GM23338 (cell line): ENCODE data around the gene ROBO3. TPM values are rescaled to one million over a fixed set of nuclear protein-coding genes. Genes with fewer than 3 reads are reported as not detected.

Experiments used
- ATAC-seq: fragments of 200-7000 bp; cut with Tn5 transposase; 3 replicates; pipeline ENCODE4 v1.9.1; 2020
- DNase-seq: peaks from one replicate; pipeline ENCODE4 v3.0.0-alpha.2; 2015; ENCODE audit warnings: low spot score
- H2AFZ ChIP-seq: fragments of 200-600 bp; sonication (generic); 2 replicates; pipeline ENCODE4 v1.8.0; 2016; ENCODE audit warnings: antibody characterized with exemption, mild to moderate bottlenecking, moderate library complexity
- H3F3A ChIP-seq: fragments of 200-600 bp; sonication (generic); replicated peaks from 2 replicates; pipeline ENCODE4 v1.8.0; 2017; ENCODE audit warnings: antibody characterized with exemption, mixed run types, low read depth
- H3K27ac ChIP-seq: fragments of 200-600 bp; sonication (generic); 2 replicates; pipeline ENCODE4 v1.6.1; 2016; ENCODE audit warnings: low read depth
- H3K27me3 ChIP-seq: fragments of 200-600 bp; sonication (generic); 2 replicates; pipeline ENCODE4 v1.8.0; 2016; ENCODE audit warnings: mild to moderate bottlenecking, mixed run types, moderate library complexity; ENCODE audit not compliant: insufficient read depth
- H3K36me3 ChIP-seq: fragments of 200-600 bp; sonication (generic); 2 replicates; pipeline ENCODE4 v1.8.0; 2016; ENCODE audit warnings: mild to moderate bottlenecking; ENCODE audit not compliant: insufficient read depth
- H3K4me1 ChIP-seq: fragments of 200-600 bp; sonication (generic); 2 replicates; pipeline ENCODE4 v1.8.0; 2016; ENCODE audit warnings: mild to moderate bottlenecking, moderate library complexity; ENCODE audit not compliant: insufficient read depth
- H3K4me2 ChIP-seq: fragments of 200-600 bp; sonication (generic); 2 replicates; pipeline ENCODE4 v1.7.1; 2017; ENCODE audit warnings: mixed run types
- H3K4me3 ChIP-seq: fragments of 200-600 bp; sonication (generic); 2 replicates; pipeline ENCODE4 v1.6.1; 2016; ENCODE audit warnings: mixed run types
- H3K79me2 ChIP-seq: fragments of 200-600 bp; sonication (generic); replicated peaks from 2 replicates; pipeline ENCODE4 v1.8.0; 2017; ENCODE audit warnings: mild to moderate bottlenecking; ENCODE audit not compliant: insufficient read depth
- H3K9me2 ChIP-seq: fragments of 200-600 bp; sonication (generic); 2 replicates; pipeline ENCODE4 v1.8.0; 2017; ENCODE audit not compliant: insufficient read depth
- H4K20me1 ChIP-seq: fragments of 200-600 bp; sonication (generic); replicated peaks from 2 replicates; pipeline ENCODE4 v1.8.0; 2017; ENCODE audit warnings: mild to moderate bottlenecking; ENCODE audit not compliant: insufficient read depth
- H3K27ac Mint-ChIP-seq: 2 replicates; pipeline ENCODE4 v1.8.0; 2020; ENCODE audit warnings: inconsistent platforms, mild to moderate bottlenecking, moderate library complexity, mixed read lengths
- H3K27me3 Mint-ChIP-seq: 3 replicates; pipeline ENCODE4 v1.8.0; 2022; ENCODE audit warnings: low read depth, mild to moderate bottlenecking, moderate library complexity, mixed read lengths, inconsistent platforms; ENCODE audit not compliant: insufficient read depth, poor library complexity
- H3K36me3 Mint-ChIP-seq: 3 replicates; pipeline ENCODE4 v1.8.0; 2021; ENCODE audit warnings: low read depth, mild to moderate bottlenecking, inconsistent platforms, moderate library complexity, mixed read lengths
- H3K4me1 Mint-ChIP-seq: 3 replicates; pipeline ENCODE4 v1.8.0; 2020; ENCODE audit warnings: mild to moderate bottlenecking, inconsistent platforms, mixed read lengths
- H3K4me3 Mint-ChIP-seq: 3 replicates; pipeline ENCODE4 v1.8.0; 2021; ENCODE audit warnings: moderate library complexity, mild to moderate bottlenecking, inconsistent platforms, mixed read lengths
- H3K9me3 Mint-ChIP-seq: 3 replicates; pipeline ENCODE4 v1.8.0; 2020; ENCODE audit warnings: moderate library complexity, mild to moderate bottlenecking, inconsistent platforms, mixed read lengths
- CREB1 ChIP-seq: fragments of 250-450 bp; sonication (Bioruptor Pico); IDR thresholded peaks from 2 replicates; pipeline ENCODE4 v1.5.0; 2020; ENCODE audit warnings: low read depth, mild to moderate bottlenecking, moderate library complexity
- CTCF ChIP-seq, 2 experiments: fragments of 200-600 bp in 1 of 2; sonication (generic) in 1 of 2; conservative IDR thresholded peaks; 2 replicates each; pipeline versions ENCODE4 v1.5.1 to v1.6.1; 2016 to 2017; ENCODE audit warnings: antibody characterized with exemption in 2 of 2, low read depth in 2 of 2, mild to moderate bottlenecking in 2 of 2, moderate library complexity in 1 of 2
- ETS1 ChIP-seq: IDR thresholded peaks from 2 replicates; pipeline ENCODE4 v1.6.1; 2016; ENCODE audit warnings: antibody characterized with exemption
- EZH2 ChIP-seq: fragments of 200-600 bp; sonication (generic); IDR thresholded peaks from one replicate; pipeline ENCODE4 v1.8.0; 2017; ENCODE audit warnings: antibody characterized with exemption, mild to moderate bottlenecking, low read depth; ENCODE audit not compliant: unreplicated experiment
- EZH2phosphoT487 ChIP-seq: fragments of 200-600 bp; sonication (generic); IDR thresholded peaks from one replicate; pipeline ENCODE4 v1.8.1; 2018; ENCODE audit warnings: antibody characterized with exemption; ENCODE audit not compliant: unreplicated experiment
- JUNB ChIP-seq: IDR thresholded peaks from one replicate; pipeline ENCODE4 v1.6.1; 2016; ENCODE audit warnings: antibody characterized with exemption; ENCODE audit not compliant: unreplicated experiment
- NANOG ChIP-seq: IDR thresholded peaks from 2 replicates; pipeline ENCODE4 v1.6.1; 2016; ENCODE audit warnings: antibody characterized with exemption, borderline replicate concordance
- POLR2AphosphoS5 ChIP-seq: IDR thresholded peaks from 2 replicates; pipeline ENCODE4 v1.6.1; 2016; ENCODE audit warnings: antibody characterized with exemption, low read depth
- STAT1 ChIP-seq: IDR thresholded peaks from one replicate; pipeline ENCODE4 v1.6.1; 2016; ENCODE audit warnings: antibody characterized with exemption; ENCODE audit not compliant: unreplicated experiment
- ZNF114 ChIP-seq: fragments of 250-450 bp; sonication (Bioruptor Pico); IDR thresholded peaks from 2 replicates; pipeline ENCODE4 v1.5.0; 2020; ENCODE audit warnings: mild to moderate bottlenecking, moderate library complexity
- ZNF331 ChIP-seq: fragments of 250-450 bp; sonication (Bioruptor Pico); IDR thresholded peaks from 2 replicates; pipeline ENCODE4 v1.5.0; 2020; ENCODE audit warnings: low read depth, mild to moderate bottlenecking, moderate library complexity
- polyA plus RNA-seq: library from polyadenylated mRNA; unstranded; fragments of >200 nt; fragmentation: Nextera tagmentation; extraction: Ambion mirVana; gene quantifications from 2 replicates; pipeline ENCODE4 v1.2.1, GENCODE V29; 2016
- total RNA-seq: library from RNA; depleted of rRNA; stranded (reverse); fragments of >200 nt; shearing (Covaris generic); gene quantifications from 2 replicates; pipeline ENCODE4 v1.2.3, GENCODE V29; 2014
- TF ChIP-seq, protein P1 (sequence below): fragments of 250-450 bp; sonication (Bioruptor Pico); IDR thresholded peaks from 2 replicates; pipeline ENCODE4 v1.5.0; 2020; ENCODE audit warnings: mild to moderate bottlenecking, moderate library complexity
- TF ChIP-seq, protein P2 (sequence below): IDR thresholded peaks from one replicate; pipeline ENCODE4 v1.6.1; 2018; ENCODE audit warnings: antibody characterized with exemption; ENCODE audit not compliant: unreplicated experiment

ROBO3 gene
- total and polyA plus RNA-seq, 2 experiments from 2014 or later = 17.0 to 21.4 TPM

DNA sequence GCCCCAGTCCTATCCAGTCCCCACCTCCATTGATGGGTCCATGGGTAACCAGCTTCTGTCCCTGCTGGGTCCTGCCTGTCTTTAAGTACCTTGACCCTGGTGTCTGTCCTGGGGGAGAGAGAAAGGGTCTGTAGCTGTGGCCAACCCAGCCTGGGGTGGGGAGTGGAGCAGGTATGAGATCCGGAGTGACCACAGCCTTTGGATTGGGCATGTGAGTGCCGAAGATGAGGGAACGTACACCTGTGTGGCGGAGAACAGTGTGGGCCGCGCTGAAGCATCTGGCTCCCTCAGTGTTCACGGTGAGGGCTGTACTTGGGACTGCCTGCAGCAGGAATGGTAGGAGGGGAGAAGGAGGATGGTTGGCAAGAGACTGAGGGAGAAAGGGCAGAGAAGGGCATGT is 5.2 kb downstream of the ROBO3 start (continued):
- TF ChIP-seq, protein P1, sequence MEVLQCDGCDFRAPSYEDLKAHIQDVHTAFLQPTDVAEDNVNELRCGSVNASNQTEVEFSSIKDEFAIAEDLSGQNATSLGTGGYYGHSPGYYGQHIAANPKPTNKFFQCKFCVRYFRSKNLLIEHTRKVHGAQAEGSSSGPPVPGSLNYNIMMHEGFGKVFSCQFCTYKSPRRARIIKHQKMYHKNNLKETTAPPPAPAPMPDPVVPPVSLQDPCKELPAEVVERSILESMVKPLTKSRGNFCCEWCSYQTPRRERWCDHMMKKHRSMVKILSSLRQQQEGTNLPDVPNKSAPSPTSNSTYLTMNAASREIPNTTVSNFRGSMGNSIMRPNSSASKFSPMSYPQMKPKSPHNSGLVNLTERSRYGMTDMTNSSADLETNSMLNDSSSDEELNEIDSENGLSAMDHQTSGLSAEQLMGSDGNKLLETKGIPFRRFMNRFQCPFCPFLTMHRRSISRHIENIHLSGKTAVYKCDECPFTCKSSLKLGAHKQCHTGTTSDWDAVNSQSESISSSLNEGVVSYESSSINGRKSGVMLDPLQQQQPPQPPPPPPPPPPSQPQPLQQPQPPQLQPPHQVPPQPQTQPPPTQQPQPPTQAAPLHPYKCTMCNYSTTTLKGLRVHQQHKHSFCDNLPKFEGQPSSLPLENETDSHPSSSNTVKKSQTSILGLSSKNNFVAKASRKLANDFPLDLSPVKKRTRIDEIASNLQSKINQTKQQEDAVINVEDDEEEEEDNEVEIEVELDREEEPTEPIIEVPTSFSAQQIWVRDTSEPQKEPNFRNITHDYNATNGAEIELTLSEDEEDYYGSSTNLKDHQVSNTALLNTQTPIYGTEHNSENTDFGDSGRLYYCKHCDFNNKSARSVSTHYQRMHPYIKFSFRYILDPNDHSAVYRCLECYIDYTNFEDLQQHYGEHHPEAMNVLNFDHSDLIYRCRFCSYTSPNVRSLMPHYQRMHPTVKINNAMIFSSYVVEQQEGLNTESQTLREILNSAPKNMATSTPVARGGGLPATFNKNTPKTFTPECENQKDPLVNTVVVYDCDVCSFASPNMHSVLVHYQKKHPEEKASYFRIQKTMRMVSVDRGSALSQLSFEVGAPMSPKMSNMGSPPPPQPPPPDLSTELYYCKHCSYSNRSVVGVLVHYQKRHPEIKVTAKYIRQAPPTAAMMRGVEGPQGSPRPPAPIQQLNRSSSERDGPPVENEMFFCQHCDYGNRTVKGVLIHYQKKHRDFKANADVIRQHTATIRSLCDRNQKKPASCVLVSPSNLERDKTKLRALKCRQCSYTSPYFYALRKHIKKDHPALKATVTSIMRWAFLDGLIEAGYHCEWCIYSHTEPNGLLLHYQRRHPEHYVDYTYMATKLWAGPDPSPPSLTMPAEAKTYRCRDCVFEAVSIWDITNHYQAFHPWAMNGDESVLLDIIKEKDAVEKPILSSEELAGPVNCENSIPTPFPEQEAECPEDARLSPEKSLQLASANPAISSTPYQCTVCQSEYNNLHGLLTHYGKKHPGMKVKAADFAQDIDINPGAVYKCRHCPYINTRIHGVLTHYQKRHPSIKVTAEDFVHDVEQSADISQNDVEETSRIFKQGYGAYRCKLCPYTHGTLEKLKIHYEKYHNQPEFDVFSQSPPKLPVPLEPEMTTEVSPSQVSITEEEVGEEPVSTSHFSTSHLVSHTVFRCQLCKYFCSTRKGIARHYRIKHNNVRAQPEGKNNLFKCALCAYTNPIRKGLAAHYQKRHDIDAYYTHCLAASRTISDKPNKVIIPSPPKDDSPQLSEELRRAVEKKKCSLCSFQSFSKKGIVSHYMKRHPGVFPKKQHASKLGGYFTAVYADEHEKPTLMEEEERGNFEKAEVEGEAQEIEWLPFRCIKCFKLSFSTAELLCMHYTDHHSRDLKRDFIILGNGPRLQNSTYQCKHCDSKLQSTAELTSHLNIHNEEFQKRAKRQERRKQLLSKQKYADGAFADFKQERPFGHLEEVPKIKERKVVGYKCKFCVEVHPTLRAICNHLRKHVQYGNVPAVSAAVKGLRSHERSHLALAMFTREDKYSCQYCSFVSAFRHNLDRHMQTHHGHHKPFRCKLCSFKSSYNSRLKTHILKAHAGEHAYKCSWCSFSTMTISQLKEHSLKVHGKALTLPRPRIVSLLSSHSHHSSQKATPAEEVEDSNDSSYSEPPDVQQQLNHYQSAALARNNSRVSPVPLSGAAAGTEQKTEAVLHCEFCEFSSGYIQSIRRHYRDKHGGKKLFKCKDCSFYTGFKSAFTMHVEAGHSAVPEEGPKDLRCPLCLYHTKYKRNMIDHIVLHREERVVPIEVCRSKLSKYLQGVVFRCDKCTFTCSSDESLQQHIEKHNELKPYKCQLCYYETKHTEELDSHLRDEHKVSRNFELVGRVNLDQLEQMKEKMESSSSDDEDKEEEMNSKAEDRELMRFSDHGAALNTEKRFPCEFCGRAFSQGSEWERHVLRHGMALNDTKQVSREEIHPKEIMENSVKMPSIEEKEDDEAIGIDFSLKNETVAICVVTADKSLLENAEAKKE (CRISPR knock-in tag) = no peak
- TF ChIP-seq EZH2 = no peak

DNA sequence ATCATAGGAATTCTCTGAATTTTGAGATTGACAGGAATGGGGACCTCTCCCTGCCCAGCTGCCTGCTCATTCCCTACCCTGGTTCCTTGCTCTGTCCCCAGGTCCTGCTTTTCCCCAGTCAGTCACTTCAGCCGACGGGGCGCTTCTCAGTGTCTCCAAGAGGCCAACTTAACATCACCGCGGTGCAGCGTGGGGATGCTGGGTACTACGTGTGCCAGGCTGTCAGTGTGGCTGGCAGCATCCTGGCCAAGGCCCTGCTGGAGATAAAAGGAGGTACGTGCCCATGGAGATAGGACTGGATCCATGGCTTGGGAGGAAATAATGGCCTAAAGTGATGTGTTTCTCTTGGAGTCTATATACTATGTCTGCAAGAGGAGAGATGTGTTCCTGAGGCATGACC is 7.0 kb downstream of the ROBO3 start:
- no peak for ATAC-seq
- H3K9me3 Mint-ChIP-seq = no peaks in the 10 kb centered on the region
- Histone ChIP-seq H3F3A (no peaks in the 10 kb centered on the region), H2AFZ (0 out of 2 replicates have a peak overlapping the region, but pooled peaks have one; percentile 38), H3K4me3 (no peak overlapping the region), H3K36me3 (no peaks in the 10 kb centered on the region), H4K20me1 (peaks cover 8% of the 10 kb centered on the region; the same call in 1 of the 2 replicates), H3K27me3 (peaks cover 90% of the 10 kb centered on the region), H3K79me2 (no peaks in the 10 kb centered on the region), H3K4me2 (no peak overlapping the region), H3K4me1 (peaks cover 11% of the 10 kb centered on the region; the same call in 1 of the 2 replicates), H3K9me2 (no peaks in the 10 kb centered on the region), H3K27ac (no peak overlapping the region)
- no peaks in the 10 kb centered on the region for H3K36me3 Mint-ChIP-seq
- H3K4me1 Mint-ChIP-seq = peaks cover 34% of the 10 kb centered on the region
- DNase-seq = no peak
- H3K27me3 Mint-ChIP-seq = peaks cover 94% of the 10 kb centered on the region
- no peak overlapping the region for H3K27ac Mint-ChIP-seq
- no peak overlapping the region for H3K4me3 Mint-ChIP-seq
- TF ChIP-seq STAT1 (no peak), ZNF114 (CRISPR knock-in tag) (no peak), CREB1 (CRISPR knock-in tag) (no peak), CTCF (conservative IDR thresholded peaks at IDR 0.05; ENCODE audit: low read depth in 2 of 2) (no peak), JUNB (no peak), ETS1 (no peak), NANOG (no peak), ZNF331 (CRISPR knock-in tag) (no peak), EZH2phosphoT487 (no peak), POLR2AphosphoS5 (no peak), EZH2 (no peak)
- TF ChIP-seq, protein P2, sequence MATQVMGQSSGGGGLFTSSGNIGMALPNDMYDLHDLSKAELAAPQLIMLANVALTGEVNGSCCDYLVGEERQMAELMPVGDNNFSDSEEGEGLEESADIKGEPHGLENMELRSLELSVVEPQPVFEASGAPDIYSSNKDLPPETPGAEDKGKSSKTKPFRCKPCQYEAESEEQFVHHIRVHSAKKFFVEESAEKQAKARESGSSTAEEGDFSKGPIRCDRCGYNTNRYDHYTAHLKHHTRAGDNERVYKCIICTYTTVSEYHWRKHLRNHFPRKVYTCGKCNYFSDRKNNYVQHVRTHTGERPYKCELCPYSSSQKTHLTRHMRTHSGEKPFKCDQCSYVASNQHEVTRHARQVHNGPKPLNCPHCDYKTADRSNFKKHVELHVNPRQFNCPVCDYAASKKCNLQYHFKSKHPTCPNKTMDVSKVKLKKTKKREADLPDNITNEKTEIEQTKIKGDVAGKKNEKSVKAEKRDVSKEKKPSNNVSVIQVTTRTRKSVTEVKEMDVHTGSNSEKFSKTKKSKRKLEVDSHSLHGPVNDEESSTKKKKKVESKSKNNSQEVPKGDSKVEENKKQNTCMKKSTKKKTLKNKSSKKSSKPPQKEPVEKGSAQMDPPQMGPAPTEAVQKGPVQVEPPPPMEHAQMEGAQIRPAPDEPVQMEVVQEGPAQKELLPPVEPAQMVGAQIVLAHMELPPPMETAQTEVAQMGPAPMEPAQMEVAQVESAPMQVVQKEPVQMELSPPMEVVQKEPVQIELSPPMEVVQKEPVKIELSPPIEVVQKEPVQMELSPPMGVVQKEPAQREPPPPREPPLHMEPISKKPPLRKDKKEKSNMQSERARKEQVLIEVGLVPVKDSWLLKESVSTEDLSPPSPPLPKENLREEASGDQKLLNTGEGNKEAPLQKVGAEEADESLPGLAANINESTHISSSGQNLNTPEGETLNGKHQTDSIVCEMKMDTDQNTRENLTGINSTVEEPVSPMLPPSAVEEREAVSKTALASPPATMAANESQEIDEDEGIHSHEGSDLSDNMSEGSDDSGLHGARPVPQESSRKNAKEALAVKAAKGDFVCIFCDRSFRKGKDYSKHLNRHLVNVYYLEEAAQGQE = no peak
